ENCODE measurements around the gene ELP1. TPM values are rescaled to one million over a fixed set of nuclear protein-coding genes. Genes with fewer than 3 reads are reported as not detected.
"Not testable (repeated sequence)": the region's sequence is repeated elsewhere in the genome, so short reads cannot be mapped to it uniquely, and the experiment has no call there.

The ELP1 gene
- total RNA-seq, 2 donors from 2014 or later, result 20.6 to 24.0 TPM

DNA sequence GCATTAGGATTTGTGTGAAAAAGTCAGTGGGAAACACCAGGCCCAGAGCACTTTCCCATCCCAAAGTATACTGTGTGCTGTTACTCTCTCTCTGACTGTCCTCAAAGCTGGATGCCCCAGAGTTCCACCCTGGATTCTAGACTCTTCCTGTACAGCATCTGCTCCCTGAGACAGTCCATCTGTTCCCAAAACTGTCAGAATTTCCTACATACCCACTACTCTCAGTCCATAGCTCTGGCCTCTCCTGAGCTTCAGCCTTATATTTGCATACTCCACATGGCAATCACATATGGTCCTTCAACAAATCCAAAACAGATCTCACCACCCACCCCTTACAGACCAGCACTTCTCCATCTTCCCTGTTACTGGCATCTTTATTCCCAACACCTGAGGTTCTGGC, 9.5 kb downstream of the ELP1 start:
- ATAC-seq (ENCODE audit: insufficient number of reproducible peaks, low FRiP score, low read depth), result no peak

DNA sequence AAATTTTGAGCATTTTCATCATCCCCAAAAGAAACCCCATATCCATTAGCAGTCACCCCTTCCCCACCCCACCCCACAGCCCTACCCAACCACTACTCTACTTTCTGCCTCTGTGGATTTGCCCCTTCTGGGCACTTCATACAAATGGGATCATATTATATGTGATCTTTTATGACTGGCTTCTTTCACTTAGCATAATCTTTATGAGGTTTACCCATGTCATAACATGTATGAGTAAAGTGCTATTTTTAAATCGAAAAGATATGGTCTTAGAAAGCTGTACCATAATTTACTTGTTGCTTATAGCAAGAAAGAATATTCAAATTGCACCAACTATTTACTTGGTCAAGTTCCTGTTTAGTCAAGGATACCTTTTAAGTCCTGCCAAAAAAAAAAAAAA, 12.7 kb downstream of the ELP1 start:
- Histone ChIP-seq H3K4me1 (ENCODE audit: control insufficient read depth in 1 of 2, low read depth in 2 of 2) (no peaks in the 10 kb centered on the region), H3K27me3 (replicated peaks; ENCODE audit: insufficient read depth) (no peaks in the 10 kb centered on the region), H3K27ac (no peak overlapping the region), H3K36me3 (peaks cover 52% of the 10 kb centered on the region), H3K9me3 (no peaks in the 10 kb centered on the region), H3K4me3 (no peak overlapping the region)
- TF ChIP-seq, protein P1, sequence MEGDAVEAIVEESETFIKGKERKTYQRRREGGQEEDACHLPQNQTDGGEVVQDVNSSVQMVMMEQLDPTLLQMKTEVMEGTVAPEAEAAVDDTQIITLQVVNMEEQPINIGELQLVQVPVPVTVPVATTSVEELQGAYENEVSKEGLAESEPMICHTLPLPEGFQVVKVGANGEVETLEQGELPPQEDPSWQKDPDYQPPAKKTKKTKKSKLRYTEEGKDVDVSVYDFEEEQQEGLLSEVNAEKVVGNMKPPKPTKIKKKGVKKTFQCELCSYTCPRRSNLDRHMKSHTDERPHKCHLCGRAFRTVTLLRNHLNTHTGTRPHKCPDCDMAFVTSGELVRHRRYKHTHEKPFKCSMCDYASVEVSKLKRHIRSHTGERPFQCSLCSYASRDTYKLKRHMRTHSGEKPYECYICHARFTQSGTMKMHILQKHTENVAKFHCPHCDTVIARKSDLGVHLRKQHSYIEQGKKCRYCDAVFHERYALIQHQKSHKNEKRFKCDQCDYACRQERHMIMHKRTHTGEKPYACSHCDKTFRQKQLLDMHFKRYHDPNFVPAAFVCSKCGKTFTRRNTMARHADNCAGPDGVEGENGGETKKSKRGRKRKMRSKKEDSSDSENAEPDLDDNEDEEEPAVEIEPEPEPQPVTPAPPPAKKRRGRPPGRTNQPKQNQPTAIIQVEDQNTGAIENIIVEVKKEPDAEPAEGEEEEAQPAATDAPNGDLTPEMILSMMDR (IDR thresholded peaks at IDR 0.05), result no peak
- no peak for ATAC-seq (ENCODE audit: insufficient number of reproducible peaks, low FRiP score, low read depth)
- DNase-seq (ENCODE audit: low spot score), result no peak

More for the DNA sequence above, 9.5 kb downstream of the ELP1 start:
- no peak for DNase-seq (ENCODE audit: low spot score)
- TF ChIP-seq, protein P1 (IDR thresholded peaks at IDR 0.05), result no peak
- H3K4me1 ChIP-seq (ENCODE audit: control insufficient read depth in 1 of 2, low read depth in 2 of 2), result no peaks in the 10 kb centered on the region
- no peak overlapping the region for H3K4me3 ChIP-seq
- no peaks in the 10 kb centered on the region for H3K9me3 ChIP-seq
- no peak overlapping the region for H3K27ac ChIP-seq
- H3K36me3 ChIP-seq, result peaks cover 55% of the 10 kb centered on the region
- H3K27me3 ChIP-seq (replicated peaks; ENCODE audit: insufficient read depth), result no peaks in the 10 kb centered on the region

DNA sequence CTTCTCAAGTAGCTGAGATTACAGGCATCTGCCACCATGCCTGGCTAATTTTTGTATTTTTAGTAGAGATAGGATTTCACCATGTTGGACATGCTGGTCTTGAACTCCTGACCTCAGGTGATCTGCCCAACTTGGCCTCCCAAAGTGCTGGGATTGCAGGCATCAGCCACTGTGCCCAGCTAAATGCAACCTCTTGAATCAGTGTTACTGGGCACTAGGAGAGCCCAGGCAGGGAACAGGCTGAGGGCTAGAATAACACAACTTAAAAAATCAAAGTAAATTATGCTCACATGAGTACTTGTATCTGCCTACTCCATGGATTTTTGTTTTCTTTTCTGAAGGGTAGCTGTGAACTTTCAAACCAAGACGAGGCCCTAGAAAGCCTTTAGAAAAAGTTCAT, 13.5 kb downstream of the ELP1 start:
- not testable (repeated sequence) for H3K27me3 ChIP-seq (replicated peaks; ENCODE audit: insufficient read depth); H3K9me3 ChIP-seq; H3K4me3 ChIP-seq; ATAC-seq (ENCODE audit: insufficient number of reproducible peaks, low FRiP score, low read depth); DNase-seq (ENCODE audit: low spot score); H3K27ac ChIP-seq; H3K4me1 ChIP-seq (ENCODE audit: control insufficient read depth in 1 of 2, low read depth in 2 of 2)
- peaks cover 45% of the 10 kb centered on the region for H3K36me3 ChIP-seq

DNA sequence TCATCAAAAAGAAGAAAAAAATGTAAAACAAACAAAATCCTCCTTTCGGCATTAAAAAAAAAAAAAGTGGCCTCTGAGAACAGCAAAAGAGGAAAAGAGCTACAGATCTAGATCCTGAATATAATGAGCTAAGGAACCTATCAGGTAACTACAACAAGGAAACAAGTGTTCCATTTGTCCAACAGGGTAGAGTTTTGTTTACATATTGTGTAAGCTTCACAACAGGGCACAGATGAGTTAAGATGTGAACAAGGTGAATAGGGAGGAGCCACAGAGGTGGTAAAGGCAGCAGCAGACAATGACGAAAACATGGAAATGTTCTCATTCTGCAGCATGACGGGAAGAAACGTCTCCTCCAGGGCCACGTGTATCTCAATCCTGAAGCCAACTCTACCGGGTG, 14.4 kb downstream of the ELP1 start:
- TF ChIP-seq, protein P1 (IDR thresholded peaks at IDR 0.05), result no peak
- ATAC-seq (ENCODE audit: insufficient number of reproducible peaks, low FRiP score, low read depth), result no peak
- H3K36me3 ChIP-seq, result peaks cover 39% of the 10 kb centered on the region

DNA sequence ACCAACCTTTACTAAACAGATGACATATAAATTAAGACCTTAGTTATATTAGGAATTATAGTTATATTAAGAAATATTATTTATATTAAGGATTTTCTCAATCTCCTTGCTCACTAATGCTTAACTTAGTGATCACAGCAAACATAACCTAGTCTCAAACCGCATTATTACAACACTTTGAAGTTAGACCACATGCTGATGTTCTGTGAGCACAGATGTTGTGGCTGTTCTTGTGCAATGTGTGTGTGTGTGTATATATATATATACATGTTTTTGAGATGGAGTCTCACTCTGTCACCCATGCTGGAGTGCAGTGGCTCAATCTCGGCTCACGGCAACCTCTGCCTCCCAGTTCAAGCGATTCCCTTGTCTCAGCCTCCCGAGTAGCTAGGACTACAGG, 20.5 kb downstream of the ELP1 start:
- H3K36me3 ChIP-seq, result peaks cover 37% of the 10 kb centered on the region
- no peak for ATAC-seq (ENCODE audit: insufficient number of reproducible peaks, low FRiP score, low read depth)
- H3K27me3 ChIP-seq (replicated peaks; ENCODE audit: insufficient read depth), result no peaks in the 10 kb centered on the region

More for the DNA sequence above, 14.4 kb downstream of the ELP1 start:
- H3K27ac ChIP-seq, result no peak overlapping the region
- no peaks in the 10 kb centered on the region for H3K4me1 ChIP-seq (ENCODE audit: control insufficient read depth in 1 of 2, low read depth in 2 of 2)
- no peaks in the 10 kb centered on the region for H3K27me3 ChIP-seq (replicated peaks; ENCODE audit: insufficient read depth)
- H3K9me3 ChIP-seq, result no peaks in the 10 kb centered on the region
- no peak overlapping the region for H3K4me3 ChIP-seq
- DNase-seq (ENCODE audit: low spot score), result no peak

DNA sequence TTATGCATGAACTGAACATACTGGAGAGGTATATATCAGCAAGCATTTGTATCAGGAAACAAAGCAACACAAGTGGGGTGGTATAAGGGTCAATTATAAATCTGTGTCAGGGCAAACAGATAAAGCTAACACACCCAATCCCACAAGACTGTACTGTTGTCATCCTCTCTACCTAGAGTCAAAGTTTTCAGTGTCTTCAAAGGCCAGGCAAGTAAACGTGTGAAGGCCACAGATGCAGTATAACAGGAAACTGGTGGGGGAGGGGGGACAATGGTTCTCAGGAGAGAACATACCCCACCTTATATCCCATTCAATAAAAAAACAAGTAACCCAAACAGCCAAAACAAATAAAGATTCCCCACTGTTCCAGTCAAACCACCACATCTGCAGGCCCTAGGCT, 22.1 kb downstream of the ELP1 start:
- no peak for ATAC-seq (ENCODE audit: insufficient number of reproducible peaks, low FRiP score, low read depth)
- no peak for DNase-seq (ENCODE audit: low spot score)
- H3K4me1 ChIP-seq (ENCODE audit: control insufficient read depth in 1 of 2, low read depth in 2 of 2), result no peaks in the 10 kb centered on the region
- TF ChIP-seq, protein P1 (IDR thresholded peaks at IDR 0.05), result no peak
- H3K36me3 ChIP-seq, result peaks cover 42% of the 10 kb centered on the region
- no peak overlapping the region for H3K4me3 ChIP-seq
- no peaks in the 10 kb centered on the region for H3K27me3 ChIP-seq (replicated peaks; ENCODE audit: insufficient read depth)
- no peak overlapping the region for H3K27ac ChIP-seq
- H3K9me3 ChIP-seq, result no peaks in the 10 kb centered on the region

More for the DNA sequence above, 20.5 kb downstream of the ELP1 start:
- H3K4me3 ChIP-seq, result no peak overlapping the region
- no peaks in the 10 kb centered on the region for H3K4me1 ChIP-seq (ENCODE audit: control insufficient read depth in 1 of 2, low read depth in 2 of 2)
- no peak overlapping the region for H3K27ac ChIP-seq
- no peak for DNase-seq (ENCODE audit: low spot score)
- TF ChIP-seq, protein P1 (IDR thresholded peaks at IDR 0.05), result no peak
- H3K9me3 ChIP-seq, result no peaks in the 10 kb centered on the region
